ENCODE results near the gene VPS37C. TPM values are rescaled to one million over a fixed set of nuclear protein-coding genes. Genes with fewer than 3 reads are reported as not detected.

Gene VPS37C
- total RNA-seq, 1 experiment from 2014 or later, result 29.0 TPM

GRCh38 chr11:61174273-61174672 lies 13.0 kb upstream of the VPS37C start:
- Histone ChIP-seq H3K4me1 (replicated peaks; ENCODE audit: insufficient read depth) (no peaks in the 10 kb centered on the region), H3K36me3 (ENCODE audit: low read depth) (no peaks in the 10 kb centered on the region), H3K79me2 (ENCODE audit: low read depth) (no peaks in the 10 kb centered on the region), H3K27ac (no peak overlapping the region), H3K9me3 (ENCODE audit: insufficient read depth, low read depth) (no peaks in the 10 kb centered on the region), H3K9me2 (ENCODE audit: insufficient read depth) (no peaks in the 10 kb centered on the region), H2AFZ (no peak overlapping the region), H3K27me3 (ENCODE audit: insufficient read depth, low read depth) (peaks cover 32% of the 10 kb centered on the region), H3K4me3 (no peak overlapping the region), H3F3A (ENCODE audit: insufficient read depth, low read depth) (no peaks in the 10 kb centered on the region), H3K4me2 (no peak overlapping the region), H4K20me1 (ENCODE audit: insufficient read depth) (no peaks in the 10 kb centered on the region)
- no peak for TF ChIP-seq EZH2 (IDR thresholded peaks at IDR 0.05; ENCODE audit: low read depth)
- no peak for TF ChIP-seq CTCF (conservative IDR thresholded peaks at IDR 0.05)
- ChIA-PET POLR2A (ENCODE audit: unreplicated experiment) (no interaction called here), CTCF (interaction anchor here (0.9 kb wide), 1 partner anchor 342 kb away, joined by 3 read pairs; no protein-coding TSS in a partner anchor)
- BruUV-seq (replicated peaks), result no TSS peak
- intact Hi-C loops (cut with micrococcal nuclease; ENCODE audit: unreplicated experiment), result loop anchor here (5.0 kb wide), 1 partner anchor 277 kb away; no protein-coding TSS in a partner anchor
- DNase-seq, result no peak

GRCh38 chr11:61173456-61173855 lies 12.2 kb upstream of the VPS37C start:
- H3K4me3 ChIP-seq, result no peak overlapping the region
- no peaks in the 10 kb centered on the region for H4K20me1 ChIP-seq (ENCODE audit: insufficient read depth)
- no peak overlapping the region for H3K27ac ChIP-seq
- H3K4me2 ChIP-seq, result 0 out of 2 replicates have a peak overlapping the region, but pooled peaks have one; percentile 17
- no peaks in the 10 kb centered on the region for H3K9me3 ChIP-seq (ENCODE audit: insufficient read depth, low read depth)
- intact Hi-C loops (cut with micrococcal nuclease; ENCODE audit: unreplicated experiment), result loop anchor here (1.0 to 5.0 kb wide), 5 partner anchors 44 to 399 kb away; no protein-coding TSS in a partner anchor
- no peaks in the 10 kb centered on the region for H3K36me3 ChIP-seq (ENCODE audit: low read depth)
- BruUV-seq (replicated peaks), result no TSS peak
- no peaks in the 10 kb centered on the region for H3K4me1 ChIP-seq (replicated peaks; ENCODE audit: insufficient read depth)
- CTCF ChIA-PET, result interaction anchor here (0.6 to 0.9 kb wide), 2 partner anchors 32 to 341 kb away, joined by 3 to 4 read pairs; no protein-coding TSS in a partner anchor
- no peak overlapping the region for H2AFZ ChIP-seq
- H3K9me2 ChIP-seq (ENCODE audit: insufficient read depth), result no peaks in the 10 kb centered on the region
- H3F3A ChIP-seq (ENCODE audit: insufficient read depth, low read depth), result no peaks in the 10 kb centered on the region
- H3K79me2 ChIP-seq (ENCODE audit: low read depth), result no peaks in the 10 kb centered on the region
- POLR2A ChIA-PET (ENCODE audit: unreplicated experiment), result no interaction called here
- peaks cover 24% of the 10 kb centered on the region for H3K27me3 ChIP-seq (ENCODE audit: insufficient read depth, low read depth)
- TF ChIP-seq EZH2 (IDR thresholded peaks at IDR 0.05; ENCODE audit: low read depth) (no peak), CTCF (conservative IDR thresholded peaks at IDR 0.05) (peak; percentile 66)
- peak; percentile 35 to 86 for DNase-seq

GRCh38 chr11:61172888-61173287 lies 11.7 kb upstream of the VPS37C start:
- intact Hi-C loops (cut with micrococcal nuclease; ENCODE audit: unreplicated experiment), result loop anchor here (1.0 to 5.0 kb wide), 5 partner anchors 44 to 398 kb away; no protein-coding TSS in a partner anchor
- CTCF ChIA-PET, result no interaction called here

More at GRCh38 chr11:61172888-61173287, 11.7 kb upstream of the VPS37C start:
- H3K27ac ChIP-seq, result no peak overlapping the region
- no peaks in the 10 kb centered on the region for H3K79me2 ChIP-seq (ENCODE audit: low read depth)
- DNase-seq, result no peak
- H3K36me3 ChIP-seq (ENCODE audit: low read depth), result no peaks in the 10 kb centered on the region
- no peak overlapping the region for H2AFZ ChIP-seq
- H3K4me3 ChIP-seq, result no peak overlapping the region
- no peaks in the 10 kb centered on the region for H3K9me3 ChIP-seq (ENCODE audit: insufficient read depth, low read depth)
- BruUV-seq (replicated peaks), result no TSS peak
- POLR2A ChIA-PET (ENCODE audit: unreplicated experiment), result no interaction called here
- no peaks in the 10 kb centered on the region for H4K20me1 ChIP-seq (ENCODE audit: insufficient read depth)
- H3K4me2 ChIP-seq, result 0 out of 2 replicates have a peak overlapping the region, but pooled peaks have one; percentile 17
- TF ChIP-seq CTCF (conservative IDR thresholded peaks at IDR 0.05) (no peak), EZH2 (IDR thresholded peaks at IDR 0.05; ENCODE audit: low read depth) (no peak)
- peaks cover 24% of the 10 kb centered on the region for H3K27me3 ChIP-seq (ENCODE audit: insufficient read depth, low read depth)
- H3K4me1 ChIP-seq (replicated peaks; ENCODE audit: insufficient read depth), result no peaks in the 10 kb centered on the region
- H3K9me2 ChIP-seq (ENCODE audit: insufficient read depth), result no peaks in the 10 kb centered on the region
- H3F3A ChIP-seq (ENCODE audit: insufficient read depth, low read depth), result no peaks in the 10 kb centered on the region

Measured in PC-9 (cell line).